NCI-H524 treated with DMSO at 0.1 percent for 48 hours (cell line): Measurements from ENCODE around the gene LENG1.
"Not testable (repeated sequence)": the region's sequence is repeated elsewhere in the genome, so short reads cannot be mapped to it uniquely, and the experiment has no call there.

Source experiments
- DNase-seq: peaks from one replicate; lab custom pipeline; 2025; lab: John Stamatoyannopoulos, UW

Gene LENG1

GRCh38 chr19:54159352-54160181, at the start of gene LENG1:
TSS of gene LENG1 (minus strand) at chr19:54159721. CDS start at chr19:54159695, 26 bp downstream.
- peak; percentile 98 for DNase-seq

DNA sequence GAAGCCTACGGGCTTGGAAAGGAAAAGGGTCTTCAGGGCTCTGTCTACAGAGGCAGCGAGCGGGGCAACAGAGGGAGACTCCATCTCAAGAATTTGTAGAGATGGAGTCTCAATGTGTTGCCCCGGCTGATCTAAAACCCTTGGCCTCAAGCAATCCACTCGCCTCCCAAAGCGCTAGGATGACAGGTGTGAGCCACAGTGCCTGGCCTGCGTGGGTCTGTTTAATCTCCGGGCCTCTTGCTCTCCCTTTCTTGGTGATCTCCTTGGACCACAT, 49.2 kb upstream of the LENG1 start:
- DNase-seq, result no peak

- no peak for DNase-seq
These were observed 48.7 kb upstream of the LENG1 start for GRCh38 chr19:54207983-54208783.

DNA sequence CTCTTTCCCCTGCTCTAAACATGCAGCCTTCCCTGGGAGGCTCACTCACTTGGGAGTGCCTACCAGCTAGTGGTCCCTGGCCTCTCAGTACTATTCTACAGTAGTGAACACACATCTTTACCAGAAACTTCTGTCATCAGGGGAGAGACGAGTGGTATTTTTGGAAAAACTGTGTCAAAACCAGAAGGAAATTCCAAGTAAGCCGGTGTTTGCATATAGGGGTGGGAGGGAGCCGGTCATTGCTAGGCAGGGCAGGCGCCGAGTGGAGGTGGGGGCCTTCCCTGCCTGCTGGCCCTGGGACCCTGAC, 48.1 kb upstream of the LENG1 start:
- DNase-seq, result no peak

DNA sequence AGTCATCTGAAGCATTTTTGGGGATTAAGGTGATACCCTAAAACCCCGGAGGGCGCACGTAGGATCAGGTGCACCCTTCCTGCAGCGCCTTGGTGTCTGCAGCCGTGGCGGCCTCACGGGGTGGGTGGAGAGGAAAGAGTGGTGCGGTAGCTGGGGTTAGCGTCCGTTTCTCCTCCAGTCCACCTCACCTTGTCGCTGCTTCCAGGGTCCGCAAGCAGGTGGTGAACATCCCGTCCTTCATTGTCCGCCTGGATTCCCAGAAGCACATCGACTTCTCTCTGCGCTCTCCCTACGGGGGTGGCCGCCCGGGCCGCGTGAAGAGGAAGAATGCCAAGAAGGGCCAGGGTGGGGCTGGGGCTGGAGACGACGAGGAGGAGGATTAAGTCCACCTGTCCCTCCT, 47.7 kb upstream of the LENG1 start:
- DNase-seq, result not testable (repeated sequence)

GRCh38 chr19:54206831-54207177, 47.3 kb upstream of the LENG1 start:
- no peak for DNase-seq

DNA sequence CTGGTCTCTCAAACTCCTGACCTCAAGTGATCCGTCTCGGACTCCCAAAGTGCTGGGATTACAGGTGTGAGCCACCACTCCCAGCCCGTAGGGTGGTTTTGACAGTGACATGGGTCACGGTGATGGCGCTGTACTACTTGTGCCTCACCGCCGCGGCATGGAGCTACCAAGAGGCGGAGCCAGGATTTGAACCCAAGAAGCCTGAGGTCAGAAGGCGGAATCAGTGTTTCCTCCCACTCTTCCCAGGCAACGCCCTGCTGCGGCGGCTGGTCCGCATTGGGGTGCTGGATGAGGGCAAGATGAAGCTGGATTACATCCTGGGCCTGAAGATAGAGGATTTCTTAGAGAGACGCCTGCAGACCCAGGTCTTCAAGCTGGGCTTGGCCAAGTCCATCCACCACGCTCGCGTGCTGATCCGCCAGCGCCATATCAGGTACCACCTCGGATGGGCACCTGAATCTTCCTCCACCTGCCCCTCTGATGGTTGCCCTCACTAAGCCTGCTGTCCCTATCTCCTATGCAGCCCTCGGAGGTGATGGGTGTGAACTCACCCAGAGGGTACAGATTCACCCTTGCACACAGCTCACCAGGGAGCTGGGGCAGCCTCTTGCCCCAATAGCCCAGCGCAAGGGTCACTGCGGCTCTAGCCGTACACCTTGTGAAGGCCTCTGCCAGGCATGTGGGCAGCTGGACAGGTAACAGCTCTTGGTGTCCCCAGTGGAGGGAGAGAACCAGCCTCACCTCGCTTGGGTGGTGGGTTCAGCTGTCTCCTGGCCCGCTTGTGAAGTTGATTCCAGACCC, 46.7 kb upstream of the LENG1 start:
- DNase-seq, result no peak

DNA sequence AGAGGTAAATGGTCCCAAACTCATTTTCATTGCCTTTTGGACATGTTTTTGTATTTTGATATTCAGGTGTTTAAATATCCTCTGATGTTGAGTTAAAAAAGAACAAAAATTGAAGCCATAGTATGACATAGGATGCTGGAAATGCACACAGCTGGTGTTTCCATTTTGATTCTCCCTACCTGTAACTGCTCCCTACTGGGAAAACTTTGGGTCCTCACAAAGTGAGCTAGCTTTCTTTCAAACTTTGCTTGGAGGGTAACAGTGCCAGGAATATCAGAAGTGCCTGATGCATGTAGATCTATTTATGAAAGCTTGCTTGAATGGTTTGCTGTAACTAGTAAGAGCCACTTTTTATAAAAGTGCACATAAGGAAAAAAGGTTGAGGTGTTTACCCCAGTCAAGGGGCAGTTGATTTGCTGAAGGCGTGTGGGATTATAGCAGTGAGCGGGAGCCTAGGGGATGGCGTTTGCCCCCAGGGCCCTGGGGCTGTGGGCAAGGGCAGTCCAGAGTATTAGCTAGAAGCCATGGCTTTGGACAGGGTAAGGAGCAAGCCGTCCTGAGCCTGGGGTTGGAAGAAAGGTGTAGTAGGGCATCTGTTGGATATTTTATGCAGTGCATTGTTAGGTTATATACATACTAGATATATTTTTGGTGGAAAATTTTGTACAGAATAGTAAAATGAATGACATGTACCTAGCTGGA, 45.4 kb upstream of the LENG1 start:
- DNase-seq, result no peak

DNA sequence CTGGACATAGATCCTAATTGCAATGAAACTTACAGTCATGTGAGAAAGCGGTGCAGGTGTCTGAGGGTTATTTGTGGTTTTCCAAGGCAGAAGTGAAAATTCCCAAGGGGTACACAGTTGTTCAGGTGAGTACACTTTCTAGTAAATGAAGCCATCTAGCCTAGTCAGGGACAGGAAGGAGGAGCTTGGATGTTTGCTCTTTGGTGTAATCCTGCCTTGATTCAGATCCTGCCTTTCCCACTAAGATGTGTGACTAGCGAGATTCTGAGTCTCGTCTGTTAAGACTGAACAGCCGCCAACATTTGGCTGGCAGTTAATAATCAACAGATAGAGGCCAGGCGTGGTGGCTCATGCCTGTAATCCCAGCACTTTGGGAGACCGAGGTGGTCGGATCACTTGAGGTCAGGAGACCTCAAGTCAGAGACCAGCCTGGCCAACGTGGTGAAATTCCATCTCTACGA, 43.7 kb upstream of the LENG1 start:
- DNase-seq, result no peak

GRCh38 chr19:54201980-54202379, 42.5 kb upstream of the LENG1 start:
- DNase-seq, result no peak

DNA sequence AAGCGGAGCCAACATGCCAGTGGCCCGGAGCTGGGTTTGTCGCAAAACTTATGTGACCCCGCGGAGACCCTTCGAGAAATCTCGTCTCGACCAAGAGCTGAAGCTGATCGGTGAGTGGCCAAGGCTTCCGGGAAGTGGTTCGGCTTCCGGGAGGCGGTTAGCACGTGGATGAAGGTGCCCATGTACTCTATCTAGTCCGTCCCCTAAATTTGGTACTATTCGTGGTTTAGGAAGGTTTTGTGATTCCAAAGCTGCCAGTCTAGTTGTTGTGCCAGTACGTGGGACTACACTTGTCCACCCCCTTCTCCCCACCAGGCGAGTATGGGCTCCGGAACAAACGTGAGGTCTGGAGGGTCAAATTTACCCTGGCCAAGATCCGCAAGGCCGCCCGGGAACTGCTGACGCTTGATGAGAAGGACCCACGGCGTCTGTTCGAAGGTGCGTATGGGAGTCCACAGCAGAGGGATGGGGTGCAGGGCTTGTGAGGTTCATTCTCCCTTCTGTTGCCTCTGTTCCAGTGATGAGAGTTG, 41.7 kb upstream of the LENG1 start:
- DNase-seq, result no peak

- DNase-seq, result no peak
These were observed 39.9 kb upstream of the LENG1 start for GRCh38 chr19:54199401-54199800.

GRCh38 chr19:54197121-54197520, 37.6 kb upstream of the LENG1 start:
- no peak for DNase-seq

DNA sequence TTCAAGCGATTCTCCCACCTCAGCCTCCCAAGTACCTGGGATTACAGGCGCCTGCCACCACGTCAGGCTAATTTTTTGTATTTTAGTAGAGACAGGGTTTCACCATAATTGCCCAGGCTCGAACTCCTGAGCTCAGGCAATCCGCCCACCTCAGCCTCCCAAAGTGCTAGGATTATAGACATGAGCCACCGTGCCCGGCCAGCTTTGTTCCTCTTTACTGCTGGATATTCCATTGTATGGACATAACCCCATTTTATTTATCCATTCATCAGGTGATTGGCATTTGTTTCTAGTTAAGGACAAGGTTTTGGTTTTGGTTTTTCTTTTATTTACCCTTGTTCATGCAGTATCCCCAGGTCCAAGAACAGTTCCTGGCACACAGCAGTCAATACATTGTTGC, 37.0 kb upstream of the LENG1 start:
- DNase-seq, result no peak

DNA sequence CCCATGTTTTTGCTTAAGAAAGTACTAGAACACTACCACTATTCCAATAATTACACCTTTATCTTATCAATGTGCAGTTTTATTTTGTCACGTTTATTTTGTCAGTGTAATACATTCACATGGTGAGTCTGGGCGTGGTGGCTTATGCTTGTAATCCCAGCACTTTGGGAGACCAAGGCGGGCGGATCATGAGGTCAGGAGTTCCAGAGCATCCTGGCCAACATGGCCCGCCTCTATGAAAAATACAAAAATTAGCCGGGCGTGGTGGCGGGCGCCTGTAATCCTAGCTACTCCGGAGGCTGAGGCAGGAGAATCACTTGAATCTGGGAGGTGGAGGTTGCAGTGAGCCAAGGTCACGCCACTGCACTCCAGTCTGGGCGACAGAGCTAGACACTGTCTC, 34.9 kb upstream of the LENG1 start:
- not testable (repeated sequence) for DNase-seq

- no peak for DNase-seq
These were observed 33.5 kb upstream of the LENG1 start for GRCh38 chr19:54193011-54193410.

DNA sequence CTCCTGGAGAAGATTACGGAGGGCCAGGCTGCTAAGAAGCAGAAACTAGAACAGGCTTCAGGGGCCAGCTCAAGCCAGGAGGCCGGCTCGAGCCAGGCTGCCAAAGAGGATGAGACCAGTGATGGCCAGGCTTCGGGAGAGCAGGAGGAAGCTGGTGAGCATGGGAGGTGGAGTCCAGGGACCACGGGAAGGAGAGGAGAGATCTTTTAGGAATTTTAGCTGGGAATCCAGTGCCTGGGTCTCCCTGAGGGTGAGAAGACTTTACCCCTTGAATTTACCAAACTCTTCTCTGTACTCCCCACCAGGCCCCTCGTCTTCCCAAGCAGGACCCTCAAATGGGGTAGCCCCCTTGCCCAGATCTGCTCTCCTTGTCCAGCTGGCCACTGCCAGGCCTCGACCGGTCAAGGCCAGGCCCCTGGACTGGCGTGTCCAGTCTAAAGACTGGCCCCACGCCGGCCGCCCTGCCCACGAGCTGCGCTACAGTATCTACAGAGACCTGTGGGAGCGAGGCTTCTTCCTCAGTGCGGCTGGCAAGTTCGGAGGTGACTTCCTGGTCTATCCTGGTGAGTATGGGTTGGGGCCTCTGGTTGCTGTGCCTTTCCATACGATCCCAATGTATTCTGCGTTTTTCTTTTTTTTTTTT, 32.4 kb upstream of the LENG1 start:
- DNase-seq, result no peak

- no peak for DNase-seq
These were observed 31.7 kb upstream of the LENG1 start, which contains the start of gene TSEN34 for GRCh38 chr19:54191011-54191810. TSS of gene TSEN34 (plus strand) at chr19:54191308. CDS start at chr19:54191365, 57 bp downstream.

- peak; percentile 91 for DNase-seq
These were observed 31.0 kb upstream of the LENG1 start for GRCh38 chr19:54190503-54191010.
